GM18907 (cell line): ENCODE data around the gene UBE2B.
A peak's percentile ranks its signal among the peaks of the same experiment; 100 is the strongest.
"Not testable (repeated sequence)": the region's sequence is repeated elsewhere in the genome, so short reads cannot be mapped to it uniquely, and the experiment has no call there.

ENCODE experiments used
- ATAC-seq: cut with Tn5 transposase; IDR thresholded peaks from one replicate; pipeline ENCODE4 v1.9.1; 2021; ENCODE audit warnings: mild to moderate bottlenecking, moderate library complexity; ENCODE audit not compliant: unreplicated experiment

Gene UBE2B

GRCh38 chr5:134397196-134397595 is 25.8 kb downstream of the UBE2B start:
- no peak for ATAC-seq

GRCh38 chr5:134398609-134399155 is 27.3 kb downstream of the UBE2B start:
- ATAC-seq, result no peak

GRCh38 chr5:134403951-134404350 is 32.6 kb downstream of the UBE2B start:
- ATAC-seq, result no peak

- no peak for ATAC-seq
These were observed 35.0 kb downstream of the UBE2B start for GRCh38 chr5:134406390-134406789.

- no peak for ATAC-seq
These were observed 38.0 kb downstream of the UBE2B start for GRCh38 chr5:134409321-134409720.

- no peak for ATAC-seq
These were observed 39.5 kb downstream of the UBE2B start for GRCh38 chr5:134410822-134411221.

- no peak for ATAC-seq
These were observed 39.8 kb downstream of the UBE2B start for GRCh38 chr5:134411228-134411545.

- ATAC-seq, result peak; percentile 98
These were observed 40.3 kb downstream of the UBE2B start, which contains the start of gene CDKN2AIPNL for GRCh38 chr5:134411546-134412266. TSS of gene CDKN2AIPNL (minus strand) at chr5:134411881. CDS start at chr5:134411854, 27 bp downstream.

GRCh38 chr5:134413046-134413445 is 41.7 kb downstream of the UBE2B start:
- no peak for ATAC-seq

- no peak for ATAC-seq
These were observed 46.3 kb downstream of the UBE2B start for GRCh38 chr5:134417707-134418106.

- ATAC-seq, result no peak
These were observed 47.6 kb downstream of the UBE2B start for GRCh38 chr5:134418958-134419357.

GRCh38 chr5:134420343-134420742 is 49.0 kb downstream of the UBE2B start:
- ATAC-seq, result no peak

GRCh38 chr5:134421038-134421437 is 49.7 kb downstream of the UBE2B start:
- ATAC-seq, result not testable (repeated sequence)

GRCh38 chr5:134422791-134423365 is 51.5 kb downstream of the UBE2B start:
- ATAC-seq, result no peak

- ATAC-seq, result no peak
These were observed 52.0 kb downstream of the UBE2B start for GRCh38 chr5:134423376-134423775.

GRCh38 chr5:134426361-134426760 is 55.0 kb downstream of the UBE2B start:
- no peak for ATAC-seq

GRCh38 chr5:134427540-134428041 is 56.2 kb downstream of the UBE2B start:
- no peak for ATAC-seq

GRCh38 chr5:134430001-134430569 is 58.7 kb downstream of the UBE2B start:
- no peak for ATAC-seq

- no peak for ATAC-seq
These were observed 60.8 kb downstream of the UBE2B start for GRCh38 chr5:134432174-134432573.

- no peak for ATAC-seq
These were observed 61.4 kb downstream of the UBE2B start for GRCh38 chr5:134432677-134433359.

GRCh38 chr5:134435560-134435959 is 64.2 kb downstream of the UBE2B start:
- no peak for ATAC-seq
